CD4-positive, alpha-beta T cell treated with Interleukin-6 at 100 ng/mL for 8 hours (primary cell): ENCODE results near the gene ISLR.

Experiments
- DNase-seq: peaks from one replicate; pipeline ENCODE4 v3.0.0-alpha.2; 2020; ENCODE audit warnings: mixed read lengths, low spot score

Gene ISLR

GRCh38 chr15:74212494-74212893 lies 39.0 kb downstream of the ISLR start:
- DNase-seq: no peak

GRCh38 chr15:74213858-74214284 lies 40.4 kb downstream of the ISLR start:
- no peak for DNase-seq

DNA sequence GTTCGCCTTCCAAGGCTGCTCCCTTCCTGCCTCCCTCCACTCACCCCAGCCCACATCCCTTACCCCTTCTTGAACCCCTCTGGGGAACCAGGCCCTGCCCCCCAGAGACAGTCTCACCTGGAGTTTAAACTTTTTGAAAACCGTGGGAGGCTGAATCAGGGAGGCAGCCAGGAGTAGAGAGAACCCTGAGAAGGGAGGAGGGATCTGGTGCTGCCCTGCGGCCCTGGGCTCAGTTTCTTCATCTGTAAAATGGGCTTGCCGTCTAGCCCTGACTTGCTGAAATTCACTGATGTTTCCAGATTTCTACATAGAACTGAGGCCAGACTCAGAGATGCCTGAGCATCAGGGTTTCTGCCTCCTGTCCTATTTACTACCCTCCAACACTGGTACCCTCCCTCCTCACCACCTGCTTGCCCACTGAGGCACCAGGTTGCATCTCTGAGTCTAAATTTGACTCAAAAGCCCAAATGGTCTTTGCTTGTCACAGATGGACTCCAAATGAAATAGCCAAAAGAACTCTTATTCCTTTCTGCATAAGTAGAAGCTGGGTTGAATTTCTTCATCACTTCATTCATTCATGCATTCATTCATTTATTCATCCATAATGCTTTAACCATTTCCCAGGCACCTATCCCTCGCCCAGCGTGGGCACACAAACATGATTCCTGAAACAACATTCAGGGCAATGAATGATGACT lies 41.0 kb downstream of the ISLR start:
- no peak for DNase-seq

- no peak for DNase-seq
Measured at GRCh38 chr15:74215958-74216357, 42.4 kb downstream of the ISLR start.

DNA sequence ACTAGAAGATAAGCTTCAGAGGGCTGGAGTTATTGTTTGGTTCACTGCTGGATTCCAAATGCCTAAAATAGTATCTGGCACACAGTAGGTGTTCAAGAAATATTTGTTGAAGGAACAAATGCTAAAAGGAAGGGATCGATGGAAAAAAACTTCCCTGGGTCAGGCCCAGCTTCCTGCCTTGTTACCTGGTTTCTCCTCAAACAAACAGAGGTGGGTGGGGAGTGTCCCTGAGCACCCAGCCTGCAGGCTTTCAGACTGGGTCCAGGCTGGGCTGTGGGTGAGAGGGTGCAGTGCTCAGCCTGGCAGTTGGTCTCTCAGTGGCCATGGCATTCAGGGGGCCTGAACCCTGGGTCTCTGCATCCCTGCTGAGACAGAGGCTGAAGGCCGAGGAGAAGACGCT lies 43.4 kb downstream of the ISLR start:
- DNase-seq: no peak

- no peak for DNase-seq
Measured at GRCh38 chr15:74217907-74218885, 44.7 kb downstream of the ISLR start.

GRCh38 chr15:74220475-74221248 lies 47.2 kb downstream of the ISLR start:
- no peak for DNase-seq

DNA sequence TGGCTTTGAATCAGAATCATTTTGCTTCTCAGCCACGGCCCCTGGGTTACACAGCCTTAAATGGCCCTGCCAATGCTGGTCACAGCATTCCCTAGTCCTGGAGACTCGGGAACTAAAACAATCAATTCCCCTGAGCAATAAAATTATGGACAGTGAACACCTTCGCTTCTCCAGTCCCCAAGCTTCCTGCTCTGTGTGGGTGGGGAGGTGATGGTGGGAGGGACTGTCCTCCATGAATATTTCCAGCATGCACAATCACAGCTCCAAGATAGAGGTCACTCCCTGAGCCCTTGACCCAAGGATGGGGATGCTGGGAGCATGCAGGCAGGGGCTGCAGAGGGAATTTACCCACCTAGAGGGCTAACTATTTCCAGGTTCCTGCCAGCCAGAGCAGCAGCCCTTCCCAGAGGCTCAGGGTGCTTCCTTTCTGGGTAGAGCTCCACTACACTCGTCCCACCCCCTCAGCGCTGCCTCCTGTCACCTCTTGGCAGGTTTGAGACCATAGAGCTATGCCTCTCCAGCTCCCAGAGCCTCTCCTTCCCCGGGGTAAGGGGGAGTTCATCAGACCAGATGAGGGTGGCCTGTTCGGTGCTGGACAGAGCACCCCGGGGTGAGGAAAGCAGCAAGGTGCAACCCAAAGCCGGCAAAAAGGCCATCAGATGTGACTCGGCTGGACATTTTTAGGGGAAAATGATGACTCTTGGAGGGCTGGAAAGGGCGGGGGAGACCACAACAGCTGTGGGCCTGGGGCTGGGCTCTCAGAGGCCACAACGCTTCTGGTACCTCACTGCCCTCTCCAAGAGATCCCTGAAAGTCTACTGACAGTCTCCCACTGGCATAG lies 48.1 kb downstream of the ISLR start:
- no peak for DNase-seq

- DNase-seq: no peak
Measured at GRCh38 chr15:74222240-74223119, 49.0 kb downstream of the ISLR start.

DNA sequence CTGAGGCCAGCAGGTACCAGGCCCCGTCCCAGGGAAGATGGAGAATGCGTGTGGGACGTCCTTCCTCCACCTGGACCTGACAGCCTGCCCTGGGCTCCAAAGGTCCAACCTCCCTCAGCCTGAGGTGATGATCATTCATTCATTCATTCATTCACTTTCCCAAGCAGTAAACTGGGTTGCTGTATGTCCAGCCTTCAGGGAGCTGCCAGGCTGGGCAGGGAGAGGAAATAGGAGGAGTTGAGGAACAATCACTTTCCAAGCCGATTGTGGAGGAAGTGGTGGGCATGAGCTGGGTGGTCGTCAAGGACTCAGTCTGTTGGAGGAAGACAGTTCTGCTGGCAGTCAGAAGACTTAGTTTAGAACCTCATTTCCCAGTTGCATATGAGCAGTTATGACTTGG lies 52.4 kb downstream of the ISLR start:
- no peak for DNase-seq
